Prostate gland (tissue), 2 donors: Measurements from ENCODE around the gene CALB2.

Experiments
- CTCF ChIP-seq, 4 experiments: fragments of 200-600 bp in 2 of 4; fragments of 450-650 bp in 2 of 4; sonication (generic) in 2 of 4; IDR thresholded peaks; 1 replicate in 3 of 4; 2 replicates in 1 of 4; pipeline ENCODE4 v1.5.1; 2016 to 2019; ENCODE audit warnings: antibody characterized with exemption in 4 of 4, mild to moderate bottlenecking in 2 of 4, moderate library complexity in 2 of 4
- POLR2A ChIP-seq: fragments of 450-650 bp; IDR thresholded peaks from one replicate; pipeline ENCODE4 v1.6.1; 2016; ENCODE audit warnings: antibody characterized with exemption, mild to moderate bottlenecking
- POLR2AphosphoS5 ChIP-seq: sonication (generic); formaldehyde crosslinking; IDR thresholded peaks from one replicate; pipeline ENCODE4 v1.6.1; 2017; ENCODE audit warnings: antibody characterized with exemption

DNA sequence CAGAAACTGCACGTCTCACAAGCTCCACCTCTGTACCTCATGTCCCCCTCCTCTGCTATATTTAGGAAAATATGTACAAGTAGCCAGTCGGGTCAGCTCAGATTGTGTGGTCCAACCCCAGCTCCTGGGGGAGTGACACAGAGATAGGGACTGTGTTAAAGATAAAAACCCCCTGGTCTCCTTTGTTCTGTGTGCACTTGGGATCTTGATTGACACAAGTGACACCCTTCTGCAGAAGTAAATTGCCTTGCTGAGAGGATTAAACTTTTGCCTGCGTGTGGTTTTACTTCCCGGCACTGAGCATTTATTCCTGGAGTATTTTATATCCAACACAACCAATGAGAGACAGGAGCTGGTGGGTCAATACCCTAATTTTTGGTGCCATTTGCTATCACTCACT, 45.8 kb downstream of the CALB2 start:
- no peak for TF ChIP-seq POLR2A
- no peak for TF ChIP-seq CTCF (IDR thresholded peaks at IDR 0.05)
- no peak for TF ChIP-seq POLR2AphosphoS5
